Neural cell (in vitro differentiated cells): ENCODE measurements around the gene LRIG1. TPM values are rescaled to one million over a fixed set of nuclear protein-coding genes. Genes with fewer than 3 reads are reported as not detected.

Experiments used
- H2AFZ ChIP-seq: fragments of 200-600, 300-800 bp; sonication (generic), shearing (Covaris generic); 2 replicates; pipeline ENCODE4 v1.6.0; 2014; ENCODE audit warnings: low read depth, mild to moderate bottlenecking, antibody characterized with exemption, low read length, moderate library complexity
- H3F3A ChIP-seq: fragments of 200-600 bp; shearing (Covaris generic); 2 replicates; pipeline ENCODE4 v1.6.1; 2016; ENCODE audit warnings: mild to moderate bottlenecking, moderate library complexity, mixed read lengths, antibody characterized with exemption, low read length; ENCODE audit not compliant: insufficient read depth, poor library complexity, severe bottlenecking
- H3K27ac ChIP-seq: fragments of 200-600, 300-800 bp; sonication (generic), shearing (Covaris generic); 2 replicates; pipeline ENCODE4 v1.5.1; 2014; ENCODE audit warnings: mild to moderate bottlenecking, low read length, moderate library complexity
- H3K27me3 ChIP-seq: fragments of 300-800, 200-600 bp; sonication (generic), shearing (Covaris generic); 2 replicates; pipeline ENCODE4 v1.6.0; 2014; ENCODE audit warnings: mild to moderate bottlenecking, low read depth, low read length, moderate library complexity; ENCODE audit not compliant: insufficient read depth
- H3K36me3 ChIP-seq: fragments of 300-800, 200-600 bp; sonication (generic), shearing (Covaris generic); 2 replicates; pipeline ENCODE4 v1.5.1; 2014; ENCODE audit warnings: mild to moderate bottlenecking, antibody characterized with exemption, low read length, moderate library complexity; ENCODE audit not compliant: insufficient read depth
- H3K4me2 ChIP-seq: fragments of 300-800, 200-600 bp; sonication (generic), shearing (Covaris generic); 2 replicates; pipeline ENCODE4 v1.6.0; 2014; ENCODE audit warnings: mild to moderate bottlenecking, low read length
- H3K4me3 ChIP-seq: fragments of 300-800, 200-600 bp; sonication (generic), shearing (Covaris generic); 2 replicates; pipeline ENCODE4 v1.5.1; 2014; ENCODE audit warnings: mild to moderate bottlenecking, low read length, moderate library complexity
- H3K79me2 ChIP-seq: fragments of 200-600 bp; shearing (Covaris generic); replicated peaks from 2 replicates; pipeline ENCODE4 v1.6.0; 2014; ENCODE audit warnings: mild to moderate bottlenecking, low read length, moderate library complexity; ENCODE audit not compliant: insufficient read depth
- H3K9ac ChIP-seq: fragments of 300-800, 200-600 bp; sonication (generic), shearing (Covaris generic); 2 replicates; pipeline ENCODE4 v1.6.1; 2016; ENCODE audit warnings: mild to moderate bottlenecking, low read length, mixed read lengths
- H3K9me2 ChIP-seq: fragments of 200-600 bp; shearing (Covaris generic); 2 replicates; pipeline ENCODE4 v1.6.1; 2016; ENCODE audit warnings: mild to moderate bottlenecking, low read length, mixed read lengths; ENCODE audit not compliant: insufficient read depth
- H3K9me3 ChIP-seq: fragments of 200-600, 300-800 bp; sonication (generic), shearing (Covaris generic); 2 replicates; pipeline ENCODE4 v1.6.1; 2016; ENCODE audit warnings: mild to moderate bottlenecking, mixed run types, low read length, moderate library complexity, mixed read lengths
- H4K20me1 ChIP-seq: fragments of 200-600 bp; shearing (Covaris generic); 2 replicates; pipeline ENCODE4 v1.6.1; 2016; ENCODE audit warnings: mild to moderate bottlenecking, mixed run types; ENCODE audit not compliant: insufficient read depth
- EP300 ChIP-seq: fragments of 450-650 bp; conservative IDR thresholded peaks from 2 replicates; pipeline ENCODE4 v1.6.1; 2014; ENCODE audit warnings: antibody characterized with exemption, mild to moderate bottlenecking, moderate library complexity; ENCODE audit not compliant: poor library complexity, severe bottlenecking
- EZH2 ChIP-seq: fragments of 200-600, 300-800 bp; shearing (Covaris generic), sonication (generic); IDR thresholded peaks from 2 replicates; pipeline ENCODE4 v1.6.1; 2014; ENCODE audit warnings: antibody characterized with exemption, low read length, borderline replicate concordance, mild to moderate bottlenecking; ENCODE audit not compliant: insufficient read depth, poor library complexity, severe bottlenecking
- MXI1 ChIP-seq: fragments of 450-650 bp; conservative IDR thresholded peaks from 2 replicates; pipeline ENCODE4 v1.6.1; 2014; ENCODE audit warnings: antibody characterized with exemption, mild to moderate bottlenecking; ENCODE audit not compliant: poor library complexity, severe bottlenecking
- POLR2AphosphoS5 ChIP-seq: IDR thresholded peaks from 2 replicates; pipeline ENCODE4 v1.6.1; 2012
- RAD21 ChIP-seq: fragments of 450-650 bp; conservative IDR thresholded peaks from 2 replicates; pipeline ENCODE4 v1.6.1; 2014; ENCODE audit warnings: antibody characterized with exemption, mild to moderate bottlenecking, moderate library complexity
- SMC3 ChIP-seq: fragments of 450-650 bp; conservative IDR thresholded peaks from 2 replicates; pipeline ENCODE4 v1.6.1; 2014; ENCODE audit warnings: antibody characterized with exemption, mild to moderate bottlenecking, moderate library complexity; ENCODE audit not compliant: poor library complexity
- TAF1 ChIP-seq: IDR thresholded peaks from 2 replicates; pipeline ENCODE4 v1.6.1; 2012; ENCODE audit warnings: low read depth
- polyA plus RNA-seq: library from polyadenylated mRNA; depleted of rRNA; stranded (reverse); fragments of >200 nt; gene quantifications from 2 replicates; pipeline ENCODE4 v1.2.3, GENCODE V29; 2014
- TF ChIP-seq, protein P1 (sequence below): fragments of 450-650 bp; IDR thresholded peaks from 2 replicates; pipeline ENCODE4 v1.5.1; 2014; ENCODE audit warnings: antibody characterized with exemption, mild to moderate bottlenecking, moderate library complexity; ENCODE audit not compliant: poor library complexity, severe bottlenecking
- TF ChIP-seq, protein P2 (sequence below): IDR thresholded peaks from 2 replicates; pipeline ENCODE4 v1.6.1; 2012; ENCODE audit warnings: borderline replicate concordance

The LRIG1 gene
- polyA plus RNA-seq, 1 donor from 2014 or later, result 7.1 TPM

DNA sequence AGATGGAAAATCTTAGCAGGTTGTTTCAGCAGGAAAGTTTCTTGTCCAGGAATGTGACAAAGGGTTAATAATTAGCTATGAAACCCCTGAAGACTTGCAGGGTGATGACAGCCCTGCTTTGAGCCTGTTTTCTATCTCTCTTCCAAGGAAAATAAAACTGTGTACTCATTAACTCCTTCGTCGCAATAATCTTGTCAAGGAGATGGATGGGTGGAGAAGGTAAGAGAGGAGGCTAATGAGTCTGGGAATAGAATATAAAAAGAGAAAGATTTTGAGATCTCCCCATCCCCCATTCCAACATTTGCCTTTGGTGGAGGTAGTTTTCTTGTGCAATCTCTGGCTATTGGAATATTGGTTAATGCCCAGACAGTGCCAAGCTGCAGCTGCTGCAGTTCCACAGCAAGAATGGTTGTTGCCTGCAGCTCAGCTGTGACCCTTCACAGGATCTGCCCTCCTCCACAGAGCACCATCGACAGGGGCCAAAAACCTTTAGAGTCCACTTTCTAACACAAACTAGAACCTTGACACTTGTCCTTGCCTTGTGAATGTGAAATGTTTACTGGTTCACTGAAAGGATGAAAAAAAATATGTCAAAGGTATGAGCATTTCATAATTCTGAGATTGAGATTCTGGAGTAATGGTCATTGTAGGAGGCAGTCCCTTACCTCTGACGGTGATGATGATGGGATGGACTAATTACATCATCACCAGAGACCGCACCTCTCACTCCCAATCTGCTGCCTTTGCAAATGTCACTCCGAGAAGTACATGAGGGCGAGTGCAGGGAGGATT lies 4.2 kb upstream of the LRIG1 start:
- Histone ChIP-seq H3K9ac (no peak overlapping the region), H3K9me2 (no peaks in the 10 kb centered on the region), H2AFZ (no peak overlapping the region), H3K79me2 (no peaks in the 10 kb centered on the region), H3K27ac (no peak overlapping the region), H4K20me1 (no peaks in the 10 kb centered on the region), H3F3A (no peaks in the 10 kb centered on the region), H3K4me3 (no peak overlapping the region), H3K9me3 (no peaks in the 10 kb centered on the region), H3K36me3 (no peaks in the 10 kb centered on the region), H3K4me2 (no peak overlapping the region), H3K27me3 (no peaks in the 10 kb centered on the region)
- TF ChIP-seq MXI1 (no peak), POLR2AphosphoS5 (no peak), EZH2 (no peak), TAF1 (no peak), EP300 (no peak), RAD21 (no peak), SMC3 (no peak)
- TF ChIP-seq, protein P1, sequence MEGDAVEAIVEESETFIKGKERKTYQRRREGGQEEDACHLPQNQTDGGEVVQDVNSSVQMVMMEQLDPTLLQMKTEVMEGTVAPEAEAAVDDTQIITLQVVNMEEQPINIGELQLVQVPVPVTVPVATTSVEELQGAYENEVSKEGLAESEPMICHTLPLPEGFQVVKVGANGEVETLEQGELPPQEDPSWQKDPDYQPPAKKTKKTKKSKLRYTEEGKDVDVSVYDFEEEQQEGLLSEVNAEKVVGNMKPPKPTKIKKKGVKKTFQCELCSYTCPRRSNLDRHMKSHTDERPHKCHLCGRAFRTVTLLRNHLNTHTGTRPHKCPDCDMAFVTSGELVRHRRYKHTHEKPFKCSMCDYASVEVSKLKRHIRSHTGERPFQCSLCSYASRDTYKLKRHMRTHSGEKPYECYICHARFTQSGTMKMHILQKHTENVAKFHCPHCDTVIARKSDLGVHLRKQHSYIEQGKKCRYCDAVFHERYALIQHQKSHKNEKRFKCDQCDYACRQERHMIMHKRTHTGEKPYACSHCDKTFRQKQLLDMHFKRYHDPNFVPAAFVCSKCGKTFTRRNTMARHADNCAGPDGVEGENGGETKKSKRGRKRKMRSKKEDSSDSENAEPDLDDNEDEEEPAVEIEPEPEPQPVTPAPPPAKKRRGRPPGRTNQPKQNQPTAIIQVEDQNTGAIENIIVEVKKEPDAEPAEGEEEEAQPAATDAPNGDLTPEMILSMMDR, result no peak
- TF ChIP-seq, protein P2, sequence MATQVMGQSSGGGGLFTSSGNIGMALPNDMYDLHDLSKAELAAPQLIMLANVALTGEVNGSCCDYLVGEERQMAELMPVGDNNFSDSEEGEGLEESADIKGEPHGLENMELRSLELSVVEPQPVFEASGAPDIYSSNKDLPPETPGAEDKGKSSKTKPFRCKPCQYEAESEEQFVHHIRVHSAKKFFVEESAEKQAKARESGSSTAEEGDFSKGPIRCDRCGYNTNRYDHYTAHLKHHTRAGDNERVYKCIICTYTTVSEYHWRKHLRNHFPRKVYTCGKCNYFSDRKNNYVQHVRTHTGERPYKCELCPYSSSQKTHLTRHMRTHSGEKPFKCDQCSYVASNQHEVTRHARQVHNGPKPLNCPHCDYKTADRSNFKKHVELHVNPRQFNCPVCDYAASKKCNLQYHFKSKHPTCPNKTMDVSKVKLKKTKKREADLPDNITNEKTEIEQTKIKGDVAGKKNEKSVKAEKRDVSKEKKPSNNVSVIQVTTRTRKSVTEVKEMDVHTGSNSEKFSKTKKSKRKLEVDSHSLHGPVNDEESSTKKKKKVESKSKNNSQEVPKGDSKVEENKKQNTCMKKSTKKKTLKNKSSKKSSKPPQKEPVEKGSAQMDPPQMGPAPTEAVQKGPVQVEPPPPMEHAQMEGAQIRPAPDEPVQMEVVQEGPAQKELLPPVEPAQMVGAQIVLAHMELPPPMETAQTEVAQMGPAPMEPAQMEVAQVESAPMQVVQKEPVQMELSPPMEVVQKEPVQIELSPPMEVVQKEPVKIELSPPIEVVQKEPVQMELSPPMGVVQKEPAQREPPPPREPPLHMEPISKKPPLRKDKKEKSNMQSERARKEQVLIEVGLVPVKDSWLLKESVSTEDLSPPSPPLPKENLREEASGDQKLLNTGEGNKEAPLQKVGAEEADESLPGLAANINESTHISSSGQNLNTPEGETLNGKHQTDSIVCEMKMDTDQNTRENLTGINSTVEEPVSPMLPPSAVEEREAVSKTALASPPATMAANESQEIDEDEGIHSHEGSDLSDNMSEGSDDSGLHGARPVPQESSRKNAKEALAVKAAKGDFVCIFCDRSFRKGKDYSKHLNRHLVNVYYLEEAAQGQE, result no peak

DNA sequence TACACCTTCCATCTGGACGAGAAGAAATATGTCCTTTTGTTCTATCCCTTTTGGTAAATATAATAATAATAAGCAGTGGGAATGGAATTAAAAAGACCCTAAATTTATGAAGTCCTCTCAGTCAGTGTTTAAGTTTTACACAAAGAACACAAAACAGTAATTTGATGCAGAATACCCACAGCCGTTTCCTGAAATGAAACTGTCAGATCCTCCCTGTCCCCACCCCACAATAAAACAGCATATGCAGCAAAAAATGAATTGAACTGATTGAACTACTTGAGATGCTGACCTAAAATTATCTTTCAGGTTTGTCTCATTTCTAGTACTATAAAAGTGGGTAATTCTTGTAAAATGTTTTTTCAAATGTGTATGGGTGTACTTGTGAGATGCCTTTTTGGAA lies 2.2 kb upstream of the LRIG1 start:
- H3K9me2 ChIP-seq, result no peaks in the 10 kb centered on the region
- no peak overlapping the region for H3K27ac ChIP-seq
- H3K9me3 ChIP-seq, result no peaks in the 10 kb centered on the region
- H3K4me3 ChIP-seq, result no peak overlapping the region
- no peak overlapping the region for H3K9ac ChIP-seq
- no peak overlapping the region for H3K4me2 ChIP-seq
- peaks cover 18% of the 10 kb centered on the region for H3K27me3 ChIP-seq
- H4K20me1 ChIP-seq, result no peaks in the 10 kb centered on the region
- H3K36me3 ChIP-seq, result no peaks in the 10 kb centered on the region
- no peak overlapping the region for H2AFZ ChIP-seq
- no peaks in the 10 kb centered on the region for H3F3A ChIP-seq
- H3K79me2 ChIP-seq, result peaks cover 16% of the 10 kb centered on the region
- TF ChIP-seq EP300, result no peak
